KOPT-K1 (cell line): ENCODE data around the gene HIVEP3.

ENCODE experiments used
- H3K27ac ChIP-seq: fragments of 200-600 bp; sonication (generic); 2 replicates; pipeline ENCODE4 v1.5.1; 2016; ENCODE audit warnings: antibody characterized with exemption, mild to moderate bottlenecking, low read depth, low read length; ENCODE audit not compliant: poor library complexity, severe bottlenecking
- H3K36me3 ChIP-seq: fragments of 200-600 bp; sonication (generic); 2 replicates; pipeline ENCODE4 v1.5.1; 2017; ENCODE audit warnings: antibody characterized with exemption, mild to moderate bottlenecking, low read length, moderate library complexity; ENCODE audit not compliant: insufficient read depth
- H3K9me3 ChIP-seq: fragments of 200-600 bp; sonication (generic); 2 replicates; pipeline ENCODE4 v1.5.1; 2017; ENCODE audit warnings: antibody characterized with exemption, low read length, mild to moderate bottlenecking; ENCODE audit not compliant: insufficient read depth, poor library complexity, severe bottlenecking

The HIVEP3 gene

DNA sequence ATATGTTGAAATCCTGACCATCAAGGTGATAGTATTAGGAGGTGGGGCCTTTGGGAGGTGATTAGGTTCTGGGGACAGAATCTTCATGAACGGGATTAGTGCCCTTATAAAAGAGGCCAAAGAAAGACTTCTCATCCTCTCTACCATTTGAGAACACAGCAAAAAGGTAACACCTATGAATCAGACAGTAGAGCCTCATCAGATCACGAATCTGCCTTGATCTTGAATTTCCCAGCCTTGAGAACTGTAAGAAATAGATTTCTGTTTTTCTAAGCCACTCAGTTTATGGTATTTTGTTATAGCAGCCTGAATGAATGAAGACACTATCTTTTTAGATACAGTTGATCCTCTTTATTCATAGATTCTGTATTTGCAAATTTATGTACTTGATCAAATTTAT is 227.3 kb downstream of the HIVEP3 start:
- no peaks in the 10 kb centered on the region for H3K9me3 ChIP-seq

DNA sequence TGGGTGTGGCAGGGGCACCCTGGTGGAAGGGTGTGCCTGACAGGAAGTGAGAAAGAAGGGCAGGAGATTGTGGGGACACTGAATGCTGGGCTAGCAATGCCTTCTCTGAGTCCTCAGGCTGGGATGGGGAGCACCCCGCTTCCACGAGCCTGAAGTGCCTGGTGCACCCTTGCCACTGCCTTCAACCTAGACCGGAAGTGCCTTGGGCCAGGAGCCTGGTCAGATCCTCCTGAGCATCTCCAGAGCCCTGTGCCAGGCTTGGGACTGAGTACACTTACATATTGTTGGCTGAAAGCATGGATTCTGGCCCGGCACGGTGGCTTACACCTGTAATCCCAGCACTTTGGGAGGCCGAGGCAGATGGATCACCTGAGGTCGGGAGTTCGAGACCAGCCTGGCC is 228.4 kb downstream of the HIVEP3 start:
- Histone ChIP-seq H3K27ac (no peak overlapping the region), H3K36me3 (no peaks in the 10 kb centered on the region; the same call in 1 of the 2 replicates), H3K9me3 (no peaks in the 10 kb centered on the region)

More for the DNA sequence above, 227.3 kb downstream of the HIVEP3 start:
- H3K27ac ChIP-seq, result no peak overlapping the region
- no peaks in the 10 kb centered on the region; the same call in 1 of the 2 replicates for H3K36me3 ChIP-seq

DNA sequence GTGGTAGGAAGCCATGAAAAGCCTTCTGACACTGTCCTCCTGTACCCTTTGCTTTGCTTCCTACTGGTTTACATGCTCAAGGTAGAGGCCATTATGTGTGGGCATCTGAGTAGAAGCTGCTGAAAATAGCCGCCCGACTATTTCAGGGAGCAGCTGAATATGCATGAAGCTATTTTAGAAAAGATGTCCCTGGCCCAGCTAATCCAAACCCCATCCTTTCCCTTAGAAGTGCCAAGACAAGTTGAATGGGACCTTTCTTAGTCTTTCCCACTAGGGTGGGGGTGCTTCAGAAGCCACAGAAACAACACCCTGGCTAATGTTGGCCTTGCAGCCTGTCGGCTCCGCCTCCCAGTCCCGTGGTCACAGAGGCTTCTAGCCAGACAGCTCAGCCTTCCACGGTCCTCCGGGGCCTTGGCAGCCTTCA is 229.2 kb downstream of the HIVEP3 start:
- no peaks in the 10 kb centered on the region for H3K9me3 ChIP-seq

DNA sequence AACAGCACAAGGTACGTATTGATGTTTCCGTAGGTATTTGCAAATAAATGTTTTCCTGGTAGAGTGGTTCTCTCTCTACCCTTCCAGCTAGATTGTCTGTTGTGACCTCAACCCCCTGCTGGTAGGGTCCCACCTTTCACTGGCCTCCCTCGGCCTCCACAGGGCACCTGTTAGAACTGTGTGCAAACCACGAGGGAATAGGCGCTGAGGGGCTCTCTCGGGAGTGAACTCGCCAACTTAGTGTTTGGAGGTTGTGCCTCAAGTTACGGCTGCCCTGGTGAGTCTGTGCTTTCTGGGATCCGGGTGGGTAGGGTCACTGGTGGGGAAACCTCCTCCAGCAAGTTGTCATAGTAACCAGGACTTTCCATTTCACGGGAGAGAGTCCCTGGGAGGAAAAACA is 229.6 kb downstream of the HIVEP3 start:
- Histone ChIP-seq H3K9me3 (no peaks in the 10 kb centered on the region), H3K36me3 (no peaks in the 10 kb centered on the region), H3K27ac (peak overlapping the region; percentile 35)

More for the DNA sequence above, 229.2 kb downstream of the HIVEP3 start:
- Histone ChIP-seq H3K36me3 (no peaks in the 10 kb centered on the region; the same call in 1 of the 2 replicates), H3K27ac (peak overlapping the region; percentile 35)

DNA sequence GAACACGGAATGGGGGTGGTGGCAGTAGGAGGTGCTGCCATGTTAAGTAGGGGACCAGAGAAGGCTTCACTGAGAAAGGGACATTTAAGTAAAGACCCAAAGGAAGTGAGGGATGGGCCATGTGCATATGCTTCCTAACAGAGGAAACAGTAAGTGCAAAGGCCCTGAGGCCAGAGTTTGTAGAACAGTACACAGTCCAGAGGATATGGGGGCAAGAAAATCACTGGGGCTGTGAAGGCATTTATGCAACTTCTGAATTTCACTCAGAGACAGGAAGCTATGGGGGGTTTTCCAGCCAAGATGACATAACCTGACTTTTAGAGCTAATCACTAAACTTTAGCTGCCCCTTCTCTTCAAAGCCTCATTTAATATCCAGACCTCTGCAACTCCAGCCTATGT is 231.7 kb downstream of the HIVEP3 start:
- Histone ChIP-seq H3K27ac (peak overlapping the region; percentile 80), H3K9me3 (no peaks in the 10 kb centered on the region)

DNA sequence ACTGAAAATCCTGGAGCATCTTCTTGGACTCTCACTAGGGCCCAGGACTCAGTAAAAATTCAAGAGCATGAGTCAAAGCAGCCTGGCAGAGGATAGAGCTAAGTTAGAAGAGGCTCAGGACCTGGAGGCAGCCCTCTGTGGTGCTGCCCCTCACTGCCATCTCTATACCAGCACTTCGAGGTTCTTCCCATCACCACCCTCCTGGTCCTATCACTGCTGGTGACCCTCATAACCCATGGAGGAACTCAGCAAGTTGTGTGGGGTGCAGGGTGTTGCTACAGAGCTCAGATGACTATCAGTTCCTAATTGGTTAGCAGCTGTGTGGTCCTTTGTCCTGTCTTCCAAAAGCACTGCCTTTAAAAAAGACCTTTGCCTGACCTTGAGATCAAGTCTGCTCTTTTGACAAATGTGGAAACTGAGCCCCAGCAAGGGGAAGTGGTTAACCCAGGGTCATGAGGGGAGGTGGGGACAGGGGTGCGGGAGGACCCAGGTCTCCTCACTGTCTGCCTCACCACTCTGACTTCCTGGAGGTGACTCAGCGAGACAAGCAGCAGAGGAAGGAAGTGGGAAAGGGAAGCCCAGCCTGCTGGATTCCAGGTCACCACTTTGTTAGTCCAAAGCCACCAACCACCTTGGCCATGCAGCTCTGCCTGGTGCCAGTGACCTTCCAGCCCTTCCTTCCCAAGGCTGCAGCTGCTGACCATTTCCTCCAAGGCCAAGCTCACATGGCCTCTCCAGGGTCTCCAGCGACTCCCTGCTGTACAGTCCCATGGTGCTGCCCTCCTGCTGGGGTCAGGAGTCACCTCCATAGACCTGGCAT is 234.8 kb downstream of the HIVEP3 start:
- H3K36me3 ChIP-seq, result no peaks in the 10 kb centered on the region
- H3K27ac ChIP-seq, result peak overlapping the region; percentile 80
- no peaks in the 10 kb centered on the region for H3K9me3 ChIP-seq

More for the DNA sequence above, 231.7 kb downstream of the HIVEP3 start:
- no peaks in the 10 kb centered on the region for H3K36me3 ChIP-seq

DNA sequence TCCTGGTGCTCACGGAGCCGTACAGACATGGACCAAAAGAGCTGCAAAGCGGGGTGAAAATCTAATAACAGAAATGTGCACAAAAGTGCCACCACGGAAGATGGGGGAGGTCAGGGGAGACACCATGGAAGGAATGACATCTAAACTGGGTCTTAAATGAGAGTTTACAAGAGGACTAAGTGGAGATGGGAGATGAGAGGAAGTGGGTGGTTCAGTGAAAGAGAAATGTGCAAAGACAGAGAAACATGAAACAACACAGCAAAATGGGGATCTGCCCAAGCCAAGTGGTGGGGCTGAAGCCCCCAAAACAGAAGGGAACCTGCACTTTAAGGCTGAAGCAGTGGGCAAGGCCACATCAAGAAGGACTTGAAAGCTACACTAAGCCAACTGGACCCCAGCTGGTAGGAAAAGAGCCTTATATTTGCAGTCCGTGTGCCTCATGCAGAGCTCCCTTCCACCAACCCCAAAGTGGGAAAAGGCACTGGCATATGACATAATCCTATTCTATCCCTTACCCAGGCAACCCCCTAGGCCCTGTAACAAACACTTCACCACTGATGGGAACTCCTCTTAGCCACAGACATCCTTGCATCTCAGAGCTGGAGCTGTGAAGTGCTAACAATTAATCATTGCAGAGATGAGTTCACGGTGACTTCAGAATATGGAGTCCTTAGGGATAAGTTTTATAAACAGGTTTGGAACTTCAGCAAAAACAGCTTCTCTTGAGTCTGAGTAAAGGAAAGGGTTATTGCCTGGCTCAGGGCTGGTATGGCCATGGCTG is 235.7 kb downstream of the HIVEP3 start:
- Histone ChIP-seq H3K36me3 (no peaks in the 10 kb centered on the region), H3K27ac (peak overlapping the region; percentile 80), H3K9me3 (no peaks in the 10 kb centered on the region)

DNA sequence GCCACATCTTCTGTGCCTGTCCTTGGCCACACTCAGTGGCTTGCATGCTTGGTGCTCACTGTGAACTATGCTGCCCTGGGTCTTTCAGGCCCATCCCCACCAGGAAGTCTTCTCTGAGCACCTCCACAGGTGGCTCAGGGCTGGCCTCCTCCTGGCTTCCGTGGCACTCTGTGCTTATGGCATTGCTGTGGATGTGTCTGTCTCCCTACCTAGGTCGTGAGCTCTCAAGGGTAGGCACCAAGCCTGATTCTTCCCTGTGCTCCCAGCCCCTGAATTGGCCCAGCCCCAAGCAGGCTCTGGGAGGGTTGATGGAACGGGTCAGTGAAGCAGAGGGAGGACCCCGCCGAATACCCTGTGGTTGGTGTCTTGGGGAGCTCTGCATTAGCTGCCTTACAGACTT is 236.6 kb downstream of the HIVEP3 start:
- Histone ChIP-seq H3K9me3 (no peaks in the 10 kb centered on the region), H3K27ac (peak overlapping the region; percentile 80), H3K36me3 (no peaks in the 10 kb centered on the region)

DNA sequence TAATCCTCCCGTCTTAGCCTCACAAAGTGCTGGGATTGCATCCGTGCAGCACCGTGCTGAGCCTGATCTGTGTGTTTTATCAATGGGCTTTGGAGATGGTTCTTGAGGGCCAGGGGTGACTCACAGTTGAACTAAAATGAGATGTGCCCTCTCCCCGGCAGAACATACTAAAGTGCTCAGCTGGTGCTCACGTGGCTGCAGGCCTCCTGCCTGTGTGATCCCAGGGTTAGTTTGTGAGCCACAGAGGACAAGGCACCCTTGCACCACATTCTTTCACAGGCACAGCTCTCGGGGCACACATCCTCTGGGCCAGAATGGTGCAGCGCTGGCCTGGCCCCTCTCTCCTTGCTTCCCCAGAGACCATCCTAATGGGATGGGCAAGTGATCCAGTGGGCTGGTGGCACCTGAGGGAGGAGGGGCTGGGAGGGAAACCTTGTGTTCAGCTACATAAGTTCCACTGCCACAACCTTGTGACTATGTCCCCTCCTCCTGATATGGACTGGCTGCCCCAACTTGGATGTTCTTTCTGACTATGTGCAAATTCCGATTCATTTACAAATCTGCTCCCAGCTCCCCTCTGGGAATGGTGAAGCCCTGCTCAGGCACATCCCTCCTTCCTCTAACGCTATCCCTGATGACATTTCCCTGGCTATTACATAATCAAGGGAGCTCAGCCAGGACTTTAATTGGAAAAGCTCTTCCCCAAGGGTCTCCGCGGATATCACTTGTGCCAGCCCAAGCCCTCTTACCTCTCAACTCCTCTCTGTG is 237.2 kb downstream of the HIVEP3 start:
- H3K36me3 ChIP-seq, result no peaks in the 10 kb centered on the region
- peak overlapping the region; percentile 80 for H3K27ac ChIP-seq
- no peaks in the 10 kb centered on the region for H3K9me3 ChIP-seq

DNA sequence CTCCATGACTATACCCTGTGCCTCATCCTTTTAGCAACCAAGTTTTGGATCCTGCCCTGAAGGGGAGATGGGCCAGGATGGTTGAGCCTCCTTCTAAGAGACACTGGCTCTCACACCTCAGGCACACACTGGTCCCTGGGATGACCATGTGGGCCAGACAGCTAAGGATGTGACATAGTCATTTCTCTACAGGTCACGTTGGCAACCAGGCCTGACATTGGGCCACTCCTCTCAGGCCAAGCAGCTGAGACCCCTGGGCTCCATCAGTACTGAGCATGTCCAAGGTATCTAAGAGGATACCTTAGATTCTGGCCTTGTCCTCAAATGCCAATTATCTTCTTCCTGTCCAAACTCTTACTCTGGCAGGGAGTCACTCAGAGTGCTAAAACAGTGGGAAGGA is 238.7 kb downstream of the HIVEP3 start:
- Histone ChIP-seq H3K9me3 (no peaks in the 10 kb centered on the region), H3K27ac (peak overlapping the region; percentile 68), H3K36me3 (no peaks in the 10 kb centered on the region)

DNA sequence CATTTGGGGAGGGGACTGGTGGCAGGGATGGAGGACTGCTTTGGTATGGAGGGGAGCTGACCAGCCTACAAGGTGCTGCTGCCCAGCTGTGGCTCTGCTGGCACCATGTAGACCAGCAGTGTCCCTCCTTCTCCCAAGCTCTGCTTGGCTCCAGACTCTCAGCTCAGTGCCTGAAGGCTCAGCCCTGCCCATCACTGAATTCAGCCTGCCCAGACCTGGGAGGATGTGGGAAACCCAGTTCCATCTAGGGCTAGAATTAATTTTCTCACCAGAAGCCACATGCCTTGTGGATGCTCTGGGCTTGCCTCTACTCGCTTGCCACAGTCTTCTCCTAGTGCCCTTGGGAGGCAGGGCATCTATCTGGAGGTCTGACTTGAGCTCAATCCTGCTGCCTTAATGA is 239.2 kb downstream of the HIVEP3 start:
- no peaks in the 10 kb centered on the region for H3K36me3 ChIP-seq

DNA sequence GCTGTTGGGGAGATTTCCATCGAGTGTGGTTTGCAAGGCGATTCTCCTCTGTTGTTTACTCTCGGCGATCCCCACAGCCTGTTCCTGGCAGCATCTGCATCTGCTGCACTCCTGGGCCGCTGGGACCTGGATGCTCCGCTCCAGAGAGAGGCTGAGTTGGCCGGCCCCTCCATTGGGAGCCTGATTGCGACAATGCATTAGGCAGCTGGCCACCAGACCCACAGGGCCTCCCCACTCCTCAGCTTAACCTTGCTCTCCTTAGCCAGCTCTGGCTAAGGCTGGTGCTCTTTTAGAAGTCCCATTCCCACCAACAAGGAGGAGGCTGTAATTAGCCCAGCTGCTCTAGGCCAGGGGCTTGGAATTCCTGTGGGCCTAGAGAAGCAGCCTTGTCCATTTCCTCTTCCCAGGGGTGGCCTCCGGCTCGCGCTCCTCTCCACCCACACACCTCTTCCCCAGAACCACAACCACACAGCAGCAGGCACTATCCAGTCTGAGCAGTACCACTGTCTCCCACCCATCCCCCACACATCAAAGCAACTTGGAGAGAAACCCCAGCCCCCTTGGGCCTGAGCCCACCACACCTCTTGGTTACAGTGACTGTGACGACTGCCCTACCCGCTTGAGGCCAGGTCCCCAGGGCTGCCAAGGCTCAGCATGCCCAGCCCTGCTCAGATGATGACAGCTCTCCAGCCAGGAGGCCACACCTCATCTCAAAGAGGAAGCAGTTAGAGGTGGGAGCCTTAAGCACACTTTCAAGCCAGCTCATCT is 240.4 kb downstream of the HIVEP3 start:
- no peaks in the 10 kb centered on the region for H3K9me3 ChIP-seq
- peak overlapping the region; percentile 68 for H3K27ac ChIP-seq
- no peaks in the 10 kb centered on the region for H3K36me3 ChIP-seq

More for the DNA sequence above, 239.2 kb downstream of the HIVEP3 start:
- Histone ChIP-seq H3K27ac (peak overlapping the region; percentile 68), H3K9me3 (no peaks in the 10 kb centered on the region)

DNA sequence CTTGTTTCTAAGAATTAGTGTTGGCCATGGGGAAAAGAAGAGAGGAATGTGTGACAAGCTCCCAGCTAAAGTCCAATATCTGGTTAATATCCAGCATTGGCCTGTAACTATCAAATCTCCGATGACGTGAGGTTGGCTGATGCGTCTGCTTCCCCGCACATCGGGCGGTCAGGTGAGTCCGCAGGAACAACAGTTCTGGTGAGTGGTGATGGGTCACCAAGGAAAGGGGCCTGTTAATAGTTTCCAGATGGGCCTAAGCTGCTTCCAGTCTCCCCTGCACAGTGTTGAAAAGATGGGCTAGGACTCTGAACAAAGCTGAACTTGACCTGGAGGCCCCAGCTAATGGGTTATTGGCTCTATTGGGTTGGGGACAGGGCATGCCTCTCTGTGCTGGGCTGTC is 241.1 kb downstream of the HIVEP3 start:
- H3K27ac ChIP-seq, result peak overlapping the region; percentile 68
- H3K36me3 ChIP-seq, result no peaks in the 10 kb centered on the region
- H3K9me3 ChIP-seq, result no peaks in the 10 kb centered on the region

DNA sequence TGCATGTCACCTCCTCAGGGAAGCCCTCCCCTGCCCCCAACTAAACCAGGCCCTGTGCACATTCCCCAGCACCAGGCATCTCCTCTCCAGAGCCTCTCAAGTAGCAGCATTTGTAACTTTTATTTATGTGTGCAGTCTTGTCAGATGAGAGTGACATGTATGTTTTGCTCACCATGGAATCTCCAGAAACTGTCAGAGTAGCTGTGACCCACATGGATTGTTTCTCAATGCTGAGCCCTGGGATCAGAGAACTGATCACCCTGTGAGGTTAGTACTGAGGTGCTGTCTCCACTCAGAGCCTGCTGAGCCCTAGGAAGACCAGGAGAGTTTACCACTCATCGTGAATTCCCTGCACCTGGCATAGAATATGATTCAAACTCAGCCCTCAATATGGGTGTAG is 243.3 kb downstream of the HIVEP3 start:
- Histone ChIP-seq H3K36me3 (no peaks in the 10 kb centered on the region), H3K9me3 (no peaks in the 10 kb centered on the region), H3K27ac (peak overlapping the region; percentile 93)
